ENCODE results near the gene TM7SF2.

DNA sequence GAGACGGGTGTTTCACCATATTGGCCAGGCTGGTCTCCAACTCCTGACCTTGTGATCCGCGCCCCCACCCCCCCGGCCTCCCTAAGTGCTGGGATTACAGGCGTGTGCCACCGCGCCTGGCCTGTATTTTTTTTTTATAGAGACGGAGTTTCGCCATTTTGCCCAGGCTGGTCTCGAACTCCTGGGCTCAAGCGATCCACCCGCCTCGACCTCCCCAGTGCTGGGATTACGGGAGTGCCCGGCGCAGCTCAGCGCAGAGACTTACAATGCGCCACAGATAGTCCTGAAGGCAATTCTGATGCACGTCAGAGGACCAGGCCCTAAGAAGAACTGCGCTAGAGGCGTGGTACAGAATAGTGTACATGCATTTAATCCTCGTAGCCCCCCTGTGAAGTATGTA is 16.2 kb upstream of the TM7SF2 start:
- TF ChIP-seq, protein P1, sequence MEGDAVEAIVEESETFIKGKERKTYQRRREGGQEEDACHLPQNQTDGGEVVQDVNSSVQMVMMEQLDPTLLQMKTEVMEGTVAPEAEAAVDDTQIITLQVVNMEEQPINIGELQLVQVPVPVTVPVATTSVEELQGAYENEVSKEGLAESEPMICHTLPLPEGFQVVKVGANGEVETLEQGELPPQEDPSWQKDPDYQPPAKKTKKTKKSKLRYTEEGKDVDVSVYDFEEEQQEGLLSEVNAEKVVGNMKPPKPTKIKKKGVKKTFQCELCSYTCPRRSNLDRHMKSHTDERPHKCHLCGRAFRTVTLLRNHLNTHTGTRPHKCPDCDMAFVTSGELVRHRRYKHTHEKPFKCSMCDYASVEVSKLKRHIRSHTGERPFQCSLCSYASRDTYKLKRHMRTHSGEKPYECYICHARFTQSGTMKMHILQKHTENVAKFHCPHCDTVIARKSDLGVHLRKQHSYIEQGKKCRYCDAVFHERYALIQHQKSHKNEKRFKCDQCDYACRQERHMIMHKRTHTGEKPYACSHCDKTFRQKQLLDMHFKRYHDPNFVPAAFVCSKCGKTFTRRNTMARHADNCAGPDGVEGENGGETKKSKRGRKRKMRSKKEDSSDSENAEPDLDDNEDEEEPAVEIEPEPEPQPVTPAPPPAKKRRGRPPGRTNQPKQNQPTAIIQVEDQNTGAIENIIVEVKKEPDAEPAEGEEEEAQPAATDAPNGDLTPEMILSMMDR (IDR thresholded peaks at IDR 0.05; ENCODE audit: low read depth, low read length) = no peak
- TF ChIP-seq POLR2A (IDR thresholded peaks at IDR 0.05; ENCODE audit: extremely low read depth, insufficient read length) = no peak
- TF ChIP-seq, protein P2, sequence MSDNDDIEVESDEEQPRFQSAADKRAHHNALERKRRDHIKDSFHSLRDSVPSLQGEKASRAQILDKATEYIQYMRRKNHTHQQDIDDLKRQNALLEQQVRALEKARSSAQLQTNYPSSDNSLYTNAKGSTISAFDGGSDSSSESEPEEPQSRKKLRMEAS (IDR thresholded peaks at IDR 0.05; ENCODE audit: low read depth, low read length) = no peak
